OCI-LY1 (cell line): ENCODE measurements around the gene SIRT2.

Experiments
- H2AFZ ChIP-seq: fragments of 200-600 bp; sonication (generic), shearing (Covaris generic); 2 replicates; pipeline ENCODE4 v1.6.0; 2014; ENCODE audit warnings: antibody characterized with exemption, mild to moderate bottlenecking, low read length
- H3F3A ChIP-seq: fragments of 200-600 bp; sonication (generic), shearing (Covaris generic); 2 replicates; pipeline ENCODE4 v1.6.0; 2014; ENCODE audit warnings: mild to moderate bottlenecking, antibody characterized with exemption, low read length, moderate library complexity; ENCODE audit not compliant: insufficient read depth
- H3K27ac ChIP-seq: fragments of 200-600 bp; sonication (generic); 2 replicates; pipeline ENCODE4 v1.5.1; 2014; ENCODE audit warnings: low read length, mixed run types, mild to moderate bottlenecking, low read depth; ENCODE audit not compliant: poor library complexity, severe bottlenecking
- H3K27me3 ChIP-seq: fragments of 200-600 bp; sonication (generic); 2 replicates; pipeline ENCODE4 v1.6.0; 2014; ENCODE audit warnings: antibody characterized with exemption, mild to moderate bottlenecking, low read length, moderate library complexity; ENCODE audit not compliant: insufficient read depth
- H3K36me3 ChIP-seq: fragments of 200-600 bp; sonication (generic); 2 replicates; pipeline ENCODE4 v1.6.1; 2014; ENCODE audit warnings: mild to moderate bottlenecking, antibody characterized with exemption, low read length, moderate library complexity, mixed read lengths; ENCODE audit not compliant: insufficient read depth
- H3K4me1 ChIP-seq: fragments of 200-600 bp; sonication (generic); 2 replicates; pipeline ENCODE4 v1.5.1; 2014; ENCODE audit warnings: mild to moderate bottlenecking, low read length, moderate library complexity; ENCODE audit not compliant: insufficient read depth, severe bottlenecking
- H3K4me2 ChIP-seq: fragments of 200-600 bp; sonication (generic), shearing (Covaris generic); 2 replicates; pipeline ENCODE4 v1.6.1; 2014; ENCODE audit warnings: low read length
- H3K4me3 ChIP-seq: fragments of 200-600 bp; sonication (generic); 2 replicates; pipeline ENCODE4 v1.5.1; 2014; ENCODE audit warnings: low read length, low read depth, mild to moderate bottlenecking, mixed read lengths; ENCODE audit not compliant: poor library complexity, severe bottlenecking
- H3K79me2 ChIP-seq: fragments of 200-600 bp; shearing (Covaris generic); 2 replicates; pipeline ENCODE4 v1.6.1; 2016; ENCODE audit warnings: mixed run types, low read length, mixed read lengths; ENCODE audit not compliant: insufficient read depth
- H3K9ac ChIP-seq: fragments of 200-600 bp; sonication (generic), shearing (Covaris generic); 2 replicates; pipeline ENCODE4 v1.6.1; 2014; ENCODE audit warnings: mild to moderate bottlenecking, low read length, mixed read lengths
- H3K9me2 ChIP-seq: fragments of 200-600 bp; sonication (generic), shearing (Covaris generic); 2 replicates; pipeline ENCODE4 v1.6.1; 2014; ENCODE audit warnings: low read depth, mild to moderate bottlenecking, low read length, mixed read lengths
- H3K9me3 ChIP-seq: fragments of 200-600 bp; shearing (Covaris generic); 2 replicates; pipeline ENCODE4 v1.6.1; 2014; ENCODE audit warnings: low read length, mixed read lengths
- H4K20me1 ChIP-seq: fragments of 200-600 bp; sonication (generic), shearing (Covaris generic); 2 replicates; pipeline ENCODE4 v1.6.0; 2016; ENCODE audit warnings: mild to moderate bottlenecking, low read length; ENCODE audit not compliant: insufficient read depth
- CTCF ChIP-seq: fragments of 200-600 bp; sonication (generic), shearing (Covaris generic); IDR thresholded peaks from 2 replicates; pipeline ENCODE4 v1.5.1; 2017; ENCODE audit warnings: mild to moderate bottlenecking, antibody characterized with exemption, low read length, moderate library complexity, mixed read lengths
- EZH2 ChIP-seq: fragments of 200-600 bp; sonication (generic), shearing (Covaris generic); IDR thresholded peaks from 2 replicates; pipeline ENCODE4 v1.8.0; 2017; ENCODE audit warnings: borderline replicate concordance, mixed run types, mild to moderate bottlenecking, antibody characterized with exemption, low read length, moderate library complexity, mixed read lengths

Gene SIRT2

GRCh38 chr19:38939957-38940356 lies 40.5 kb upstream of the SIRT2 start:
- Histone ChIP-seq H3K9ac (no peak overlapping the region), H3K9me3 (peaks cover 1% of the 10 kb centered on the region; the same call in 1 of the 2 replicates), H3K4me3 (no peak overlapping the region), H3K4me1 (no peaks in the 10 kb centered on the region), H3K79me2 (no peaks in the 10 kb centered on the region), H4K20me1 (no peaks in the 10 kb centered on the region), H3K36me3 (peaks cover under 1% of the 10 kb centered on the region; the same call in 1 of the 2 replicates), H3K4me2 (no peak overlapping the region), H2AFZ (no peak overlapping the region), H3K27ac (no peak overlapping the region), H3K9me2 (no peaks in the 10 kb centered on the region), H3K27me3 (no peaks in the 10 kb centered on the region; the same call in 1 of the 2 replicates), H3F3A (no peaks in the 10 kb centered on the region)
- no peak for TF ChIP-seq EZH2

- Histone ChIP-seq H3F3A (no peaks in the 10 kb centered on the region), H3K9me3 (peaks cover 6% of the 10 kb centered on the region; the same call in 1 of the 2 replicates), H3K27ac (no peak overlapping the region), H3K9ac (no peak overlapping the region), H3K4me1 (peaks cover 23% of the 10 kb centered on the region), H3K4me3 (no peak overlapping the region), H3K4me2 (no peak overlapping the region), H2AFZ (no peak overlapping the region), H3K9me2 (no peaks in the 10 kb centered on the region), H3K36me3 (peaks cover 31% of the 10 kb centered on the region), H3K79me2 (peaks cover 16% of the 10 kb centered on the region; the same call in 1 of the 2 replicates), H4K20me1 (no peaks in the 10 kb centered on the region), H3K27me3 (no peaks in the 10 kb centered on the region)
- TF ChIP-seq CTCF (no peak), EZH2 (no peak)
These were observed 34.1 kb upstream of the SIRT2 start for GRCh38 chr19:38933544-38933943.

GRCh38 chr19:38932425-38933179 lies 33.2 kb upstream of the SIRT2 start:
- H3K27ac ChIP-seq: no peak overlapping the region
- H2AFZ ChIP-seq: no peak overlapping the region
- no peak overlapping the region for H3K9ac ChIP-seq
- H3K4me1 ChIP-seq: peaks cover 23% of the 10 kb centered on the region
- H3K27me3 ChIP-seq: no peaks in the 10 kb centered on the region
- no peak overlapping the region for H3K4me2 ChIP-seq
- peaks cover 6% of the 10 kb centered on the region; the same call in 1 of the 2 replicates for H3K9me3 ChIP-seq
- no peaks in the 10 kb centered on the region for H3K9me2 ChIP-seq
- H3K4me3 ChIP-seq: no peak overlapping the region
- H4K20me1 ChIP-seq: no peaks in the 10 kb centered on the region
- peaks cover 16% of the 10 kb centered on the region; the same call in 1 of the 2 replicates for H3K79me2 ChIP-seq
- no peaks in the 10 kb centered on the region for H3F3A ChIP-seq
- H3K36me3 ChIP-seq: peaks cover 31% of the 10 kb centered on the region
- TF ChIP-seq CTCF (peak; percentile 51), EZH2 (no peak)

- H3K36me3 ChIP-seq: peaks cover 31% of the 10 kb centered on the region
- H3K4me3 ChIP-seq: peak overlapping the region; percentile 98
- no peaks in the 10 kb centered on the region for H3K9me2 ChIP-seq
- no peaks in the 10 kb centered on the region for H3K27me3 ChIP-seq
- H3K9me3 ChIP-seq: peaks cover 6% of the 10 kb centered on the region; the same call in 1 of the 2 replicates
- no peaks in the 10 kb centered on the region for H4K20me1 ChIP-seq
- TF ChIP-seq EZH2 (no peak), CTCF (no peak)
- H3K79me2 ChIP-seq: peaks cover 16% of the 10 kb centered on the region; the same call in 1 of the 2 replicates
- H3K4me2 ChIP-seq: peak overlapping the region; percentile 94
- H3K27ac ChIP-seq: peak overlapping the region; percentile 52
- H3K4me1 ChIP-seq: peaks cover 23% of the 10 kb centered on the region
- H2AFZ ChIP-seq: no peak overlapping the region
- H3F3A ChIP-seq: no peaks in the 10 kb centered on the region
- H3K9ac ChIP-seq: peak overlapping the region; percentile 96
These were observed 32.0 kb upstream of the SIRT2 start for GRCh38 chr19:38931521-38931793.
